Jurkat, Clone E6-1 (cell line): ENCODE results near the gene AMFR.

Experiments used
- DNase-seq: peaks from one replicate; pipeline ENCODE4 v3.0.0-alpha.2; 2011; ENCODE audit warnings: low read depth, low spot score
- H3K4me3 ChIP-seq: 2 replicates; pipeline ENCODE4 v1.5.1; 2011; ENCODE audit warnings: mild to moderate bottlenecking, low read length, control low read depth, moderate library complexity

Gene AMFR

GRCh38 chr16:56426585-56426984, 1.2 kb upstream of the AMFR start:
- no peak overlapping the region for H3K4me3 ChIP-seq
- no peak for DNase-seq

GRCh38 chr16:56424791-56425438, 430 bp downstream of the AMFR start:
- peak overlapping the region; percentile 79 for H3K4me3 ChIP-seq
- DNase-seq, result no peak

GRCh38 chr16:56424404-56424764, 961 bp downstream of the AMFR start:
- H3K4me3 ChIP-seq, result peak overlapping the region; percentile 79
- DNase-seq, result no peak

- peak overlapping the region; percentile 79 for H3K4me3 ChIP-seq
- peak; percentile 21 for DNase-seq
Measured at GRCh38 chr16:56423584-56424403, 1.6 kb downstream of the AMFR start.

GRCh38 chr16:56422896-56423441, 2.4 kb downstream of the AMFR start:
- DNase-seq, result no peak
- H3K4me3 ChIP-seq, result no peak overlapping the region

- no peak for DNase-seq
- H3K4me3 ChIP-seq, result no peak overlapping the region
Measured at GRCh38 chr16:56421976-56422669, 3.2 kb downstream of the AMFR start.

GRCh38 chr16:56421313-56421712, 4.0 kb downstream of the AMFR start:
- no peak for DNase-seq

GRCh38 chr16:56420613-56421012, 4.7 kb downstream of the AMFR start:
- no peak overlapping the region for H3K4me3 ChIP-seq
- DNase-seq, result no peak

More at GRCh38 chr16:56421313-56421712, 4.0 kb downstream of the AMFR start:
- no peak overlapping the region for H3K4me3 ChIP-seq

- no peak for DNase-seq
- no peak overlapping the region for H3K4me3 ChIP-seq
Measured at GRCh38 chr16:56419740-56420548, 5.4 kb downstream of the AMFR start.

GRCh38 chr16:56417138-56417537, 8.2 kb downstream of the AMFR start:
- DNase-seq, result no peak
- no peak overlapping the region for H3K4me3 ChIP-seq

GRCh38 chr16:56415875-56416274, 9.5 kb downstream of the AMFR start:
- no peak overlapping the region for H3K4me3 ChIP-seq
- no peak for DNase-seq

GRCh38 chr16:56414366-56414765, 11.0 kb downstream of the AMFR start:
- DNase-seq, result no peak
- H3K4me3 ChIP-seq, result no peak overlapping the region

GRCh38 chr16:56413381-56413780, 12.0 kb downstream of the AMFR start:
- no peak for DNase-seq
- no peak overlapping the region for H3K4me3 ChIP-seq

- no peak overlapping the region for H3K4me3 ChIP-seq
- no peak for DNase-seq
Measured at GRCh38 chr16:56411624-56412023, 13.7 kb downstream of the AMFR start.

GRCh38 chr16:56411123-56411522, 14.2 kb downstream of the AMFR start:
- no peak for DNase-seq

GRCh38 chr16:56409195-56409594, 16.1 kb downstream of the AMFR start:
- H3K4me3 ChIP-seq, result no peak overlapping the region
- no peak for DNase-seq

More at GRCh38 chr16:56411123-56411522, 14.2 kb downstream of the AMFR start:
- no peak overlapping the region for H3K4me3 ChIP-seq

- no peak overlapping the region for H3K4me3 ChIP-seq
- no peak for DNase-seq
Measured at GRCh38 chr16:56408379-56409098, 16.8 kb downstream of the AMFR start.

- H3K4me3 ChIP-seq, result no peak overlapping the region
- DNase-seq, result no peak
Measured at GRCh38 chr16:56405977-56406672, 19.2 kb downstream of the AMFR start.
